GM12892 (cell line): ENCODE data around the gene GIPC3.

ENCODE experiments used
- DNase-seq: peaks from one replicate; pipeline ENCODE4 v3.0.0; 2011; ENCODE audit not compliant: insufficient read length
- FAIRE-seq: peaks from 2 replicates; lab custom pipeline; 2011; peaks lifted over from hg19 to GRCh38; lab: Jason Lieb, UNC
- POLR2A ChIP-seq: IDR thresholded peaks from 2 replicates; pipeline ENCODE4 v1.6.1; 2011; ENCODE audit warnings: low read depth, low read length, control low read depth
- POLR2AphosphoS5 ChIP-seq: IDR thresholded peaks from 2 replicates; pipeline ENCODE4 v1.6.1; 2011; ENCODE audit warnings: low read depth, low read length, control low read depth
- TAF1 ChIP-seq: IDR thresholded peaks from 2 replicates; pipeline ENCODE4 v1.6.1; 2011; ENCODE audit warnings: low read depth, mild to moderate bottlenecking, control low read depth, low read length, borderline replicate concordance

Gene GIPC3

DNA sequence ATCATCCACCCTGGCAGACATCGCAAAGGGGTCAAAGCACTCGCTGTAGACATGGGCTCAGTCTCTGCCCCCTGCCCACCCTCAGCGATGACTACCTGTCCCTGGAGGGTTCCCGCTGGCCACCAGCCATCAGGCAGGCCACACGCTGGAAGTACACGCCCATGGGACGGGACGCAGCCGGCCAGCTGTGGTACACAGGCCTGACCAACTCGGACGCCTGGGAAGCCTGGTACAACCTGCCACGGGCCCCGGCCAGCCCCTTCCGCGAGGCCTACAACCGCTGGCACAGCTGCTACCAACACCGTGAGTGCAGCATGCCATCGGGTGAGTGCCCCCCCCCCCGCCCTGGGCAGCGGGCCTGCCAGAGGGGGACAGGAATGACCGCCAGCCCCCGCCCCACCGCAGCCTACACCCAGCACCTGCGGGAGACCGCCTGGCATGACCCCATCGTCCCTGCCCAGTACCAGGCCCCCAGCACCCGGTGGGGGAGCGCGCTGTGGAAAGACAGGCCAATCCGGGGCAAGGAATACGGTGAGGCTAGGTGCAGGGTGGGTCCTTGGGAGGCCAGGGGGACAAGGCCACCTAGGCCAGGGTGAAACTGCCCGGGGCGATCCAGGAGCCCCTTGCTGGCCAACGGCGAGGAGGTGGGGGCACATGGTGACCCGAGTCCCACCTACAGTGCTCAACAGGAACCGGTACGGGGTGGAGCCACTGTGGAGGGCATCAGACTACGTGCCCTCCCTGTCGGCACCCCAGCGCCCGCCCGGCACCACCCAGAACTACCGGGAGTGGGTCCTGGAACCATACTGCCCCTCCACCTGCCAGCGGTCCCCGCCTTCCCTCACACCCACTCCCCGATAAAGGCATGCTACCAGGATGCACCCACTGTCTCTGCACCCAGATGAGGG, 41.9 kb upstream of the GIPC3 start:
- DNase-seq = no peak
- TF ChIP-seq POLR2A (no peak; the same call in 1 of the 2 replicates), POLR2AphosphoS5 (no peak), TAF1 (no peak)
- no peak for FAIRE-seq

DNA sequence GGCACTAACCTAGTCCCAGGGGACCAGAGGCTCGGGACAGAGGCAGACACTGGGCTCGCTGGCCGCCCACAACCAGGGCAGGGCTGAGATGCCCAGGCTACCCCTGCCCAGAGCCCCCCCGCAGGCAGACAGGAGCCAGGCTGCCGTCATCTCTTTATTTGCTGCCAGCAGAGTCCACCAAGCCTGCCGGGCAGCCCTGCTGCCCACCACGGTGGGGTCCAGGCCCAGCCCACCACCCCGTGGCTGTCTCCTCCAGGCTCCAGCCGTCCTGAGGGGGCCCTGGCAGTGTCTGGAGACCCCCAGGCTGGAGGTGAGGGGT, 41.3 kb upstream of the GIPC3 start:
- DNase-seq = no peak
- no peak for FAIRE-seq
- TF ChIP-seq POLR2A = no peak
- TF ChIP-seq TAF1 = no peak
- TF ChIP-seq POLR2AphosphoS5 = no peak

DNA sequence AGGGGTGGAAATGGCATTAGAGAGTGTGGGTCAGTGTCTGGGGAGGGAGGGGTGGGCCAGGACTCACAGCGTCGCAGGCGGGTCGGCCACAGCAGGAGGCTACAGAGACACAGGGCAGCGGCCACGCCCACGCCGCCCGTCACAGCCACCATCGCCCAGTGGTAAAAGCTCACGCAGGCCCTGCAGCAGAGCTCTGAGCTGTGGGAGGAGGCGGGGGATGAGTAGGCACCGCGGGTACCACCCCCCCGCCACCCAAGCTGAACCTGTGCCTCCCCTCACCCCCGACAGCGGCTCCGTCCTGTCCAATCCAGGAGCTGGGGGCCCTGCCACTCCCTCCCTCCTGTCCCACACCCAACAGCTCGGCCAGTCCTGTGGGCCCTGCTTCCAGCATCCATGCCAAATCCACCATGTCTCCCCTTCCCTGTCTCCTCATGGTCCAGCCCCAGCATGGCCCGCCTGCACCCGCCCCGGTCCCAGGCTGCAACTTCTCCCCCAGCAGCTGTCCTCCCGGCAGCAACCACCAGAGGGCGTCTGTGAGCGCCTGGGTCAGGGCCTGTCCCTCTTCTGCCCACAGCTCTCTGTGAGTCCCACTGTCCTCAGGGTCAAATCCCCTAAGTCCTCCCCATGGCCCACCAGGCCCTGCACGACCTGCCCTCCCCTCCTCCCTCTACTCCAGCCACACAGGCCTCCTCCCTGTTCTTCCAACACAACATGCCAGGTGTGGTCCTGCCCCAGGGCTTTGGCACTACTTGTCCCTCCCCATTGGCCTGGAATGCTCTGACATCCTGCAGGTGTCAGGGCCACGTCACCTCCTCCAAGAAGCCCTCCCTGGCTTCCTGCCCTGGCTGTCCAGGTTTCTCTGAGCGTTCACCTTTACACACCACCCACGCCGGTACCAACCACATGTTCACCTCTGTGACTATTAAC, 40.3 kb upstream of the GIPC3 start:
- peak; percentile 94 for FAIRE-seq
- peak; percentile 93 for DNase-seq

DNA sequence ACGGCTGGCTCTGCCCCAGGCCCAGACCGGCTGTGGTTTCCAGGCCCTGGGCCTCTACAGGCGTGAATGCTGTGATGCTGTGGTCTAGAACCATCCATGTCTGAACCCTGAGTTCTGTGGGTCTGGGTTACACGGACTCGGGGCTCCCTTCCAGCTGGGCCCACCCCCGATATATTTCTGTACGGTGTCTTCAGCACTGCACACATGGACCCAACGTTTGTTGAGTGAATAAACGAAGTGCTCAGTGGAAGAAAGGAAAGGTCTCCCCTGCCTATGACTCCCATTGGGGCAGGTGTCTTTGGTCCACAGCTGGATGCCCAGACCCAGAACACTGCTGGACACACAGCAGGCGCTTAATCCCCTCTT, 39.6 kb upstream of the GIPC3 start:
- DNase-seq = no peak
- TF ChIP-seq TAF1 (no peak), POLR2A (no peak), POLR2AphosphoS5 (no peak)
- FAIRE-seq = no peak

More for the DNA sequence above, 40.3 kb upstream of the GIPC3 start:
- TF ChIP-seq POLR2A (no peak), TAF1 (no peak), POLR2AphosphoS5 (no peak)

DNA sequence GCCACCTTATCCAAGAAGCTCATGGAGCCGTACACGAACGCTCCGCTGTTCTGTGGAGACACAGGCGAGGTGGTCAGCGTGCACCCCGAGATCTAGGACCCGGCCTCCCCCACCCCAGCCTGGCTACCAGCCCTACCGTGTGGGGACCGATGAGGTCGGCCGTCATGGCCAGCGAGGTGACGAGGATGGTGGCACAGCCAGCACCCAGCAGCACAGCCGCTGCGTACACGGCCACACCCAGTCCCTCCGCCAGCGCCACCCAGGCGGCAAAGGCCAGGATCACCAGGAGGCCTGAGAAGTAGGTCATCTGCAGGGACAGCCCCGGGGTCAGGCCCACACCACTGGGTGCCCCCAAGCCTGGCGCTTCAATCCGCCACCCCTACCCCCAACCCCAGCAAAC, 39.2 kb upstream of the GIPC3 start:
- DNase-seq (no peak), FAIRE-seq (no peak)
- TF ChIP-seq TAF1 = no peak
- TF ChIP-seq POLR2A = no peak
- TF ChIP-seq POLR2AphosphoS5 = no peak

DNA sequence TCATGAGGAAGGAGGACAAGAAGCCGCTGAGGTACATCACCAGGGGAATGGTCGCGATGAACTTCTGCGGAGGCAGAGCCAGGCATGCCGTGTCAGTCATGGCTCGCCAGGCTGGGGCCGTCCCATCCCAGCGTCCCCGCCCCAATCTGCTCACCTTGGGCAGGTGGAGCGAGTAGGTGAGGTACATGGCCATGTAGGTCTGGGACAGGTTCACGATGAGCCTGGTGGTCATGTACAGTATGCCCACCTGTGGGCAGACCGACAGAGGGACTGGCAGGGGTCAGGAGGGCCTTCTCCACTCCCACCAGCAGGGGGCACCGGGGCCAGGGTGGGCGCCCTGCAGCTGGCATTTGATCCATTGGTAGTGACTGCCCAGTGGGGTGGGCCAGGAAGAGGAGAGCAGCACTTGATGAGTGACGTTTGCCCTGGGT, 38.0 kb upstream of the GIPC3 start:
- no peak for FAIRE-seq
- DNase-seq = no peak

DNA sequence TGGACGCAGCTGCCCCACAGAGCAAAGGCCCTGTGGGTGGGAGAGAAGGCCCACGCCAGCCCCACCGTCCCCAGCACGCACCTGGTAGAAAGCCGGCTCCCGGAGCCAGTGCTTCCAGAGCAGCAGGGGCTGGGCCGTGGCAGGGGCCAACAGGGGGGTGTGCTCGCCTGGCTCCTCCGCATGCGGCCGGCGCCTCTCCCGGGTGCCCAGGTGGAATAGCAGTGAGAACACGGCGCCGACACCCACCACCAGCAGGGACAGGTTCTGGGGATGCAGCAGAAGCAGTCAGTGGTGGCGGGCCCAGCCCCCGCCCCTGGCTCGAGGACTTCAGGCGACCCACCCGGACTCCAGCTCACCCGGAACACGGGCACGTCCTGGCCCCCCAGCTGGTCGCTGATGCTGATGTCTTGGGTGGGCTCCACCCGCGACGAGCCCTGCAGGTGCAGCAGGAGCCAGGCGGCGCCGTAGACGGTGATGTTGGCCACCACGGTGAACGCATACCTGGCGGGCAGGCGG, 37.5 kb upstream of the GIPC3 start:
- no peak for FAIRE-seq

More for the DNA sequence above, 38.0 kb upstream of the GIPC3 start:
- no peak for TF ChIP-seq POLR2AphosphoS5
- no peak for TF ChIP-seq TAF1
- no peak for TF ChIP-seq POLR2A

DNA sequence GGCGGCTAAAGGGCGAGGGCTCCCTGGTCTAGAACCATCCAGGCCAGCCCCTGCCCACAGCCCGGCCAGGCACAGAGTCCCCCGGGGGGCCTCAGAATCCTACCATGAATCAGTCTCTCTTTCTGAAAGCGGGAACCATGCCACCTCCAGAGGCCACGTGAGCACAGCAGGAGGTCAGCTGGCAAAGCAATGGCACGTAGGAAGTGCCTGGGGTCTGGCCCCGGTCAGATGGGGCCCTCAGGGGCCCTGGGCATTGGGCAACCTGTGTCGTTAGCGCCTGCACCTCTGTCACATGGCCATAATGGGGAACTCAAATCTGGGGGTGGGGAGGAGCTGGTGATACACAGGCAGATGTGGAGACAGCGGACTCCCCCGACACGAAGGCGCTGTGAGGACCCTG, 36.7 kb upstream of the GIPC3 start:
- no peak for FAIRE-seq
- DNase-seq = no peak
- TF ChIP-seq POLR2AphosphoS5 (no peak), TAF1 (no peak), POLR2A (no peak)

More for the DNA sequence above, 37.5 kb upstream of the GIPC3 start:
- TF ChIP-seq POLR2A (no peak), POLR2AphosphoS5 (no peak), TAF1 (no peak)
- DNase-seq = no peak

DNA sequence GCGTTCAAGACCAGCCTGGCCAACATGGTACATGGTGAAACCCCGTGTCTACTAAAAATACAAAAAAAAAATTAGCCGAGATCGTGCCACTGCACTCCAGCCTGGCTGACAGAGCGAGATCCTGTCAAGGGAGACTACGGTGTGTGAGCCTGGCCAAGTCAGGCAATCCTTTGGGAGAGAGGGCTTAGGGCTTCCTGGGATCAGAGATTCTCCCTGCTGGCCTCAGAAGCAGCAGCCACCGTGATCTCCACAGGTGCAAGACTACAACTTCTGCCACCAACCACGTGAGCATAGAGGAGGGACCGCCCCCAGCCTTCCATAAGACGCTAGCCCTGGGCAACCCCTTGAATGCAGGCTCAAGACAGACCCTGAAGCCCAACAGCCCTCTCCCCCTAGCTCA, 35.5 kb upstream of the GIPC3 start:
- no peak for TF ChIP-seq TAF1
- no peak for TF ChIP-seq POLR2AphosphoS5
- TF ChIP-seq POLR2A = no peak
- no peak for FAIRE-seq

DNA sequence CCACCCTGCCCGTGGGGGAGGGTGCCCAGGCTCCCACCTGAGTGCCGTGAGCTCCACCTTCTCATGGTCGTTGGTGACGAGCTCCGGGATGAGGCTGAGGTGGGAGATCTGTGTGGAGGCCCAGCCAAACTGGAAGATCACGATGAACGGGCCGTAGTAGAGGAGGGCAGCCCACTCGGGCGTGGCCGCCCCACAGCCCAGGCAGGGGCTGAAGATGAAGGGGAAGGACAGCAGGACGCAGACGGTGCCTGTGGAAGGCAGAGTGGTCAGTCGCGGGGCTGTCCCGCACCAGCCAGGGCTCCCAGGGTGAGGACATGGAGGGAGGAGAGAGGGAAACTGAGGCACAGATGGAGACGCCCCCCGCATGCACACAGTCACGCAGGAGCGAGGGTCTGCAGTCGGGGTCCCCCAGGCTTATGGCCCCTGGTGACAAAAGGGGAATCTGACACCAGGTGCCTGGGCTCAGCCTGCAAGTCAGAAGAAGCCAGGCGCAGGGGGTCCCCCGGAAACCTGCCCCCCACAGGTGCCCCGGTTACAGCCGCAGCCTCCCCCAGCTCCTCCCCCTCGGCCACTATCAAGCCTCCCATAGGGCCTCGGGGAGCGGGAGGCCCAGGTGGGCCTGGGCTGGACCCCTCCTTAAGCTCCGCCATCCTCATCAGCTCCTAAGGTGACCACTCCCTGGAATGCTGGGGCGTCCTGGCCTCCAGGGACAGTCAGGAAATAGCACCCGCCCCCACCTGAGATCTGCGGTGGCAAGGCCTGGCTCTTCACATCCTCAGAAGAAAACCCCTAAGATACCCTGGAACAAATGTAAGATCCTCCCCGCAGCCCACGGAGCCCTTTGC, 34.1 kb upstream of the GIPC3 start:
- no peak for TF ChIP-seq POLR2A
- no peak for TF ChIP-seq POLR2AphosphoS5
- TF ChIP-seq TAF1 = no peak
- DNase-seq (no peak), FAIRE-seq (no peak)

More for the DNA sequence above, 35.5 kb upstream of the GIPC3 start:
- no peak for DNase-seq
